ENCODE measurements around the gene CCNJL. TPM values are rescaled to one million over a fixed set of nuclear protein-coding genes. Genes with fewer than 3 reads are reported as not detected.

The CCNJL gene
- total RNA-seq, 1 donor from 2014 or later = 5.6 TPM

- peaks cover 23% of the 10 kb centered on the region for H3K4me1 ChIP-seq
- H3K9me3 ChIP-seq = no peaks in the 10 kb centered on the region
- TF ChIP-seq, protein P1, sequence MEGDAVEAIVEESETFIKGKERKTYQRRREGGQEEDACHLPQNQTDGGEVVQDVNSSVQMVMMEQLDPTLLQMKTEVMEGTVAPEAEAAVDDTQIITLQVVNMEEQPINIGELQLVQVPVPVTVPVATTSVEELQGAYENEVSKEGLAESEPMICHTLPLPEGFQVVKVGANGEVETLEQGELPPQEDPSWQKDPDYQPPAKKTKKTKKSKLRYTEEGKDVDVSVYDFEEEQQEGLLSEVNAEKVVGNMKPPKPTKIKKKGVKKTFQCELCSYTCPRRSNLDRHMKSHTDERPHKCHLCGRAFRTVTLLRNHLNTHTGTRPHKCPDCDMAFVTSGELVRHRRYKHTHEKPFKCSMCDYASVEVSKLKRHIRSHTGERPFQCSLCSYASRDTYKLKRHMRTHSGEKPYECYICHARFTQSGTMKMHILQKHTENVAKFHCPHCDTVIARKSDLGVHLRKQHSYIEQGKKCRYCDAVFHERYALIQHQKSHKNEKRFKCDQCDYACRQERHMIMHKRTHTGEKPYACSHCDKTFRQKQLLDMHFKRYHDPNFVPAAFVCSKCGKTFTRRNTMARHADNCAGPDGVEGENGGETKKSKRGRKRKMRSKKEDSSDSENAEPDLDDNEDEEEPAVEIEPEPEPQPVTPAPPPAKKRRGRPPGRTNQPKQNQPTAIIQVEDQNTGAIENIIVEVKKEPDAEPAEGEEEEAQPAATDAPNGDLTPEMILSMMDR (IDR thresholded peaks at IDR 0.05) = no peak
- TF ChIP-seq POLR2AphosphoS5 (IDR thresholded peaks at IDR 0.05; ENCODE audit: insufficient read depth in 1 of 2, low read depth in 1 of 2) = no peak
- no peak for TF ChIP-seq POLR2A (IDR thresholded peaks at IDR 0.05)
- no peaks in the 10 kb centered on the region for H3K36me3 ChIP-seq
- intact Hi-C loops (cut with DNase I) = no loop called here
- no peak overlapping the region for H3K27ac ChIP-seq
- H3K27me3 ChIP-seq = no peaks in the 10 kb centered on the region
- H3K4me3 ChIP-seq = no peak overlapping the region
- no peak for DNase-seq (ENCODE audit: extremely low spot score in 2 of 2)
Observed at GRCh38 chr5:160272264-160272663, 40.1 kb downstream of the CCNJL start.

GRCh38 chr5:160271836-160272235 lies 40.5 kb downstream of the CCNJL start:
- Histone ChIP-seq H3K27ac (peak overlapping the region; percentile 42), H3K9me3 (no peaks in the 10 kb centered on the region), H3K27me3 (no peaks in the 10 kb centered on the region), H3K36me3 (no peaks in the 10 kb centered on the region), H3K4me3 (no peak overlapping the region), H3K4me1 (peaks cover 23% of the 10 kb centered on the region)
- intact Hi-C loops (cut with DNase I) = no loop called here
- no peak for DNase-seq (ENCODE audit: extremely low spot score in 2 of 2)
- TF ChIP-seq POLR2AphosphoS5 (IDR thresholded peaks at IDR 0.05; ENCODE audit: insufficient read depth in 1 of 2, low read depth in 1 of 2) (no peak), POLR2A (IDR thresholded peaks at IDR 0.05) (no peak)
- TF ChIP-seq, protein P1 (IDR thresholded peaks at IDR 0.05) = no peak

- no peaks in the 10 kb centered on the region for H3K9me3 ChIP-seq
- DNase-seq (ENCODE audit: extremely low spot score in 2 of 2) = no peak
- no peaks in the 10 kb centered on the region for H3K27me3 ChIP-seq
- H3K36me3 ChIP-seq = no peaks in the 10 kb centered on the region
- TF ChIP-seq POLR2AphosphoS5 (IDR thresholded peaks at IDR 0.05; ENCODE audit: insufficient read depth in 1 of 2, low read depth in 1 of 2) = no peak
- H3K4me3 ChIP-seq = no peak overlapping the region
- intact Hi-C loops (cut with DNase I) = no loop called here
- H3K27ac ChIP-seq = peak overlapping the region; percentile 42
- H3K4me1 ChIP-seq = peaks cover 23% of the 10 kb centered on the region
Observed at GRCh38 chr5:160271396-160271795, 41.0 kb downstream of the CCNJL start.

DNA sequence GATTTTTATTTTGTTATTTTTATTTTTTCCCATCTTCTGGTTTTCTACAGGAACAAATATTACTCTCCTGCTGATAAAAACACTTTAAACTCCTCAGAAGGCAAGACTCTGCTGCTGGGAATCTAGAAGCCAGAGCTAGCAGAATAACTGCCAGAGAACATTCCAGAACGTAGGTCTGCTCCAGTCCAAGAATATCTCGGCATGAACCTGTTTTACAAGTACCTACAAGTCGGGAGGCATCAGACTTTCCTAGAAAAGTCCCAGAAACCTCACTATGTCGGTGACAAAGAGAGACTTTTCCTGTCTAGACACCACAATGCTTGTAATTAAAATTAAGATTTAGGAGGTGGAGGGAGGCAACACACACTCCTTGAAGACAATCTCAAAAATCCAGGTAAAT lies 41.7 kb downstream of the CCNJL start:
- intact Hi-C loops (cut with DNase I) = no loop called here
- Histone ChIP-seq H3K9me3 (no peaks in the 10 kb centered on the region), H3K27ac (peak overlapping the region; percentile 42), H3K36me3 (no peaks in the 10 kb centered on the region), H3K4me3 (no peak overlapping the region), H3K27me3 (no peaks in the 10 kb centered on the region), H3K4me1 (peaks cover 23% of the 10 kb centered on the region)
- TF ChIP-seq, protein P1 (IDR thresholded peaks at IDR 0.05) = no peak
- TF ChIP-seq POLR2A (IDR thresholded peaks at IDR 0.05) (no peak), POLR2AphosphoS5 (IDR thresholded peaks at IDR 0.05; ENCODE audit: insufficient read depth in 1 of 2, low read depth in 1 of 2) (no peak)
- no peak for DNase-seq (ENCODE audit: extremely low spot score in 2 of 2)

- no peaks in the 10 kb centered on the region for H3K36me3 ChIP-seq
- no peak for DNase-seq (ENCODE audit: extremely low spot score in 2 of 2)
- peaks cover 23% of the 10 kb centered on the region for H3K4me1 ChIP-seq
- no peak overlapping the region for H3K4me3 ChIP-seq
- intact Hi-C loops (cut with DNase I) = no loop called here
- no peaks in the 10 kb centered on the region for H3K27me3 ChIP-seq
- H3K27ac ChIP-seq = no peak overlapping the region
- H3K9me3 ChIP-seq = no peaks in the 10 kb centered on the region
- TF ChIP-seq POLR2A (IDR thresholded peaks at IDR 0.05) (no peak), POLR2AphosphoS5 (IDR thresholded peaks at IDR 0.05; ENCODE audit: insufficient read depth in 1 of 2, low read depth in 1 of 2) (peak; percentile 51 to 71)
Observed at GRCh38 chr5:160269017-160269416, 43.3 kb downstream of the CCNJL start.

GRCh38 chr5:160268121-160268520 lies 44.2 kb downstream of the CCNJL start:
- intact Hi-C loops (cut with DNase I) = no loop called here
- peaks cover 24% of the 10 kb centered on the region for H3K4me1 ChIP-seq
- no peaks in the 10 kb centered on the region for H3K36me3 ChIP-seq
- TF ChIP-seq, protein P1 (IDR thresholded peaks at IDR 0.05) = no peak
- TF ChIP-seq POLR2AphosphoS5 (IDR thresholded peaks at IDR 0.05; ENCODE audit: insufficient read depth in 1 of 2, low read depth in 1 of 2) (no peak), POLR2A (IDR thresholded peaks at IDR 0.05) (no peak)
- no peak overlapping the region for H3K4me3 ChIP-seq
- no peak for DNase-seq (ENCODE audit: extremely low spot score in 2 of 2)
- H3K27me3 ChIP-seq = no peaks in the 10 kb centered on the region
- H3K9me3 ChIP-seq = no peaks in the 10 kb centered on the region
- H3K27ac ChIP-seq = no peak overlapping the region

Data from vagina (tissue), 2 donors.